Stimulated activated CD8-positive, alpha-beta memory T cell treated with anti-CD3 and anti-CD28 coated beads, Interleukin-12 subunit alpha, Interleukin-12 subunit beta, amount 100 ng/mL, for 24 hours (primary cell): ENCODE measurements around the gene IFNG-AS1.

ENCODE experiments used
- DNase-seq: peaks from one replicate; pipeline ENCODE4 v3.0.0-alpha.2; 2020; ENCODE audit errors: extremely low read depth

The IFNG-AS1 gene

GRCh38 chr12:67994046-67994445 lies 4.8 kb downstream of the IFNG-AS1 start:
- no peak for DNase-seq

- no peak for DNase-seq
Measured at GRCh38 chr12:67996347-67996746, 7.1 kb downstream of the IFNG-AS1 start.

- DNase-seq: no peak
Measured at GRCh38 chr12:67998379-67998778, 9.1 kb downstream of the IFNG-AS1 start.

- no peak for DNase-seq
Measured at GRCh38 chr12:67999244-67999643, 10.0 kb downstream of the IFNG-AS1 start.

GRCh38 chr12:68001486-68002466 lies 12.5 kb downstream of the IFNG-AS1 start:
- DNase-seq: no peak

GRCh38 chr12:68003777-68004176 lies 14.5 kb downstream of the IFNG-AS1 start:
- DNase-seq: no peak

- no peak for DNase-seq
Measured at GRCh38 chr12:68007033-68007432, 17.8 kb downstream of the IFNG-AS1 start.

- no peak for DNase-seq
Measured at GRCh38 chr12:68007466-68007865, 18.2 kb downstream of the IFNG-AS1 start.

GRCh38 chr12:68011206-68011881 lies 22.1 kb downstream of the IFNG-AS1 start:
- no peak for DNase-seq

- no peak for DNase-seq
Measured at GRCh38 chr12:68011882-68012207, 22.6 kb downstream of the IFNG-AS1 start.

GRCh38 chr12:68012712-68013111 lies 23.5 kb downstream of the IFNG-AS1 start:
- DNase-seq: no peak

GRCh38 chr12:68013181-68013580 lies 23.9 kb downstream of the IFNG-AS1 start:
- DNase-seq: no peak

- DNase-seq: no peak
Measured at GRCh38 chr12:68016136-68016535, 26.9 kb downstream of the IFNG-AS1 start.

GRCh38 chr12:68018315-68018714 lies 29.1 kb downstream of the IFNG-AS1 start:
- DNase-seq: no peak

GRCh38 chr12:68020049-68020448 lies 30.8 kb downstream of the IFNG-AS1 start:
- DNase-seq: no peak

GRCh38 chr12:68020699-68021098 lies 31.5 kb downstream of the IFNG-AS1 start:
- no peak for DNase-seq

- no peak for DNase-seq
Measured at GRCh38 chr12:68028647-68029046, 39.4 kb downstream of the IFNG-AS1 start.

GRCh38 chr12:68030248-68030647 lies 41.0 kb downstream of the IFNG-AS1 start:
- no peak for DNase-seq

GRCh38 chr12:68031174-68031573 lies 41.9 kb downstream of the IFNG-AS1 start:
- no peak for DNase-seq

- DNase-seq: no peak
Measured at GRCh38 chr12:68031881-68032739, 42.9 kb downstream of the IFNG-AS1 start.

GRCh38 chr12:68034567-68034966 lies 45.3 kb downstream of the IFNG-AS1 start:
- DNase-seq: no peak

GRCh38 chr12:68036642-68037041 lies 47.4 kb downstream of the IFNG-AS1 start:
- DNase-seq: no peak
